ENCODE measurements around the gene WNK2. TPM values are rescaled to one million over a fixed set of nuclear protein-coding genes. Genes with fewer than 3 reads are reported as not detected.

WNK2 gene
- polyA plus RNA-seq, 2 of the 4 experiments (the other 2 are of a cell fraction), result 2.1 to 6.7 TPM

DNA sequence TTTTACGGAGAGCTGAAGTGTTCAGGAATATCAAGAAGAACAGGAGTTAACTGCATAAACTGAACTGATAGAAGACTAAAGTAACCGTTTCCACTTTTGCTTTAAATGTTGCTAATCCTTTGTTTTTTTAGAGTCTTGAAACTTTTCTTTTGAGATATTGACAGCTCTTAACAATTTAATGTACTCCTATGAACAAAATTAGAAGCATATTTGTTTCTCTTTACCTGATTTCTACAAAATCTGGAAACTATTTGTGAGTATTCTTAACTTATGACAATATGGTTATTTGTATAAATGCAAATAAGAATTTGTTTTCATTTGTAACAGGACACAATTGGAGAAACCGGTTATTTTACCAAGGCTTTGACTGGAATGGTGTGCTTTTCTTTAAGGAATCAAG, 178.1 kb downstream of the WNK2 start (continued):
- TF ChIP-seq ZNF302 (CRISPR knock-in tag; IDR thresholded peaks at IDR 0.05) (no peak), RNF2 (IDR thresholded peaks at IDR 0.05; ENCODE audit: borderline replicate concordance, low read depth) (no peak), ZC3H11A (IDR thresholded peaks at IDR 0.05) (no peak), RARB (CRISPR knock-in tag; IDR thresholded peaks at IDR 0.05) (no peak)
- TF ChIP-seq, protein P1, sequence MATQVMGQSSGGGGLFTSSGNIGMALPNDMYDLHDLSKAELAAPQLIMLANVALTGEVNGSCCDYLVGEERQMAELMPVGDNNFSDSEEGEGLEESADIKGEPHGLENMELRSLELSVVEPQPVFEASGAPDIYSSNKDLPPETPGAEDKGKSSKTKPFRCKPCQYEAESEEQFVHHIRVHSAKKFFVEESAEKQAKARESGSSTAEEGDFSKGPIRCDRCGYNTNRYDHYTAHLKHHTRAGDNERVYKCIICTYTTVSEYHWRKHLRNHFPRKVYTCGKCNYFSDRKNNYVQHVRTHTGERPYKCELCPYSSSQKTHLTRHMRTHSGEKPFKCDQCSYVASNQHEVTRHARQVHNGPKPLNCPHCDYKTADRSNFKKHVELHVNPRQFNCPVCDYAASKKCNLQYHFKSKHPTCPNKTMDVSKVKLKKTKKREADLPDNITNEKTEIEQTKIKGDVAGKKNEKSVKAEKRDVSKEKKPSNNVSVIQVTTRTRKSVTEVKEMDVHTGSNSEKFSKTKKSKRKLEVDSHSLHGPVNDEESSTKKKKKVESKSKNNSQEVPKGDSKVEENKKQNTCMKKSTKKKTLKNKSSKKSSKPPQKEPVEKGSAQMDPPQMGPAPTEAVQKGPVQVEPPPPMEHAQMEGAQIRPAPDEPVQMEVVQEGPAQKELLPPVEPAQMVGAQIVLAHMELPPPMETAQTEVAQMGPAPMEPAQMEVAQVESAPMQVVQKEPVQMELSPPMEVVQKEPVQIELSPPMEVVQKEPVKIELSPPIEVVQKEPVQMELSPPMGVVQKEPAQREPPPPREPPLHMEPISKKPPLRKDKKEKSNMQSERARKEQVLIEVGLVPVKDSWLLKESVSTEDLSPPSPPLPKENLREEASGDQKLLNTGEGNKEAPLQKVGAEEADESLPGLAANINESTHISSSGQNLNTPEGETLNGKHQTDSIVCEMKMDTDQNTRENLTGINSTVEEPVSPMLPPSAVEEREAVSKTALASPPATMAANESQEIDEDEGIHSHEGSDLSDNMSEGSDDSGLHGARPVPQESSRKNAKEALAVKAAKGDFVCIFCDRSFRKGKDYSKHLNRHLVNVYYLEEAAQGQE (IDR thresholded peaks at IDR 0.05), result no peak
- TF ChIP-seq, protein P2, sequence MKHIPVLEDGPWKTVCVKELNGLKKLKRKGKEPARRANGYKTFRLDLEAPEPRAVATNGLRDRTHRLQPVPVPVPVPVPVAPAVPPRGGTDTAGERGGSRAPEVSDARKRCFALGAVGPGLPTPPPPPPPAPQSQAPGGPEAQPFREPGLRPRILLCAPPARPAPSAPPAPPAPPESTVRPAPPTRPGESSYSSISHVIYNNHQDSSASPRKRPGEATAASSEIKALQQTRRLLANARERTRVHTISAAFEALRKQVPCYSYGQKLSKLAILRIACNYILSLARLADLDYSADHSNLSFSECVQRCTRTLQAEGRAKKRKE (CRISPR knock-in tag; IDR thresholded peaks at IDR 0.05; ENCODE audit: low read depth), result no peak

DNA sequence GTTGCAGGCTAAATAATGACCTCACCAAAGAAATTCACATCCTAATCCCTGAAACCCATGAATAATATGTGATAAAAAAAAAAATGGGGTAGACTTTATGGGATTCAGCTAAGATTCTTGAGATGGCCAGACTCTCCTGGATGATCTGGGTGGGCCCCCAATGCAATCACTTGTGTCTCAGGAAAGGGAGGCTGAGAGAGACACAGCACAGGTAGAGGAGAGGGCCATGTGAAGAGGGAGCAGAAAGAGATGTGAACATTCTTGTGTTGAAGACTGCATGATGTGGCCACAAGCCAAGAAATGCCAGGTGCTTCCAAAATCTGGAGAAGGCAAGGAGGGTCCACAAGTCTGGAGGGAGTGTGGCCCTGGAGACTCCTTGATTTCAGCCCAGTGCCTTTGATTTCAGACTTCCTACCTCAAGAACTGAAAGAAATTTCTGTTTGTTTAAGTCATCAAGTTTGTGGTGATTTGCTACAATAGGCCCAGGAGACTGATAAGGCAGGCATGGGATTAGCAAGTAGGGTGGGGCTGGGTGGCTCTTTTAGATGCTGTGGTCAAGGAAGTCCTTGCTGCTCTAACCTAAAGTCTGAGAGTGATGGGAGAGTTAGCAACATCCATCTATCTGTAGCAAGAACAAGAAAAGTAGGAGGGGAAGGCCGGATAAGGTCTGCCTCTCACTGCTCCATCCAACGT, 180.9 kb downstream of the WNK2 start:
- Histone ChIP-seq H3K4me1 (no peaks in the 10 kb centered on the region), H3K9me3 (no peaks in the 10 kb centered on the region), H3K4me3 (no peak overlapping the region), H3K27ac (no peak overlapping the region), H3K4me2 (no peak overlapping the region)
- no peak for DNase-seq (ENCODE audit: low read depth in 1 of 2, low spot score in 1 of 2)
- TF ChIP-seq CHD2 (IDR thresholded peaks at IDR 0.05; ENCODE audit: low read length, partially characterized antibody), result no peak
- TF ChIP-seq KDM1A (IDR thresholded peaks at IDR 0.05; ENCODE audit: low read depth), result no peak
- no peak for TF ChIP-seq CBX8 (IDR thresholded peaks at IDR 0.05)
- TF ChIP-seq, protein P3, sequence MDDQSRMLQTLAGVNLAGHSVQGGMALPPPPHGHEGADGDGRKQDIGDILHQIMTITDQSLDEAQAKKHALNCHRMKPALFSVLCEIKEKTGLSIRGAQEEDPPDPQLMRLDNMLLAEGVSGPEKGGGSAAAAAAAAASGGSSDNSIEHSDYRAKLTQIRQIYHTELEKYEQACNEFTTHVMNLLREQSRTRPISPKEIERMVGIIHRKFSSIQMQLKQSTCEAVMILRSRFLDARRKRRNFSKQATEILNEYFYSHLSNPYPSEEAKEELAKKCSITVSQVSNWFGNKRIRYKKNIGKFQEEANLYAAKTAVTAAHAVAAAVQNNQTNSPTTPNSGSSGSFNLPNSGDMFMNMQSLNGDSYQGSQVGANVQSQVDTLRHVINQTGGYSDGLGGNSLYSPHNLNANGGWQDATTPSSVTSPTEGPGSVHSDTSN (IDR thresholded peaks at IDR 0.05), result no peak
- TF ChIP-seq MYC (IDR thresholded peaks at IDR 0.05; ENCODE audit: borderline replicate concordance, low read length), result no peak
- no peak for ATAC-seq
- FAIRE-seq, result no peak
- 77% methylated on average over 2 of the region's 2 CpGs for WGBS (ENCODE audit: missing lambda C conversion rate)
- POLR2A ChIA-PET, result no interaction called here
- CTCF ChIA-PET, result no interaction called here

DNA sequence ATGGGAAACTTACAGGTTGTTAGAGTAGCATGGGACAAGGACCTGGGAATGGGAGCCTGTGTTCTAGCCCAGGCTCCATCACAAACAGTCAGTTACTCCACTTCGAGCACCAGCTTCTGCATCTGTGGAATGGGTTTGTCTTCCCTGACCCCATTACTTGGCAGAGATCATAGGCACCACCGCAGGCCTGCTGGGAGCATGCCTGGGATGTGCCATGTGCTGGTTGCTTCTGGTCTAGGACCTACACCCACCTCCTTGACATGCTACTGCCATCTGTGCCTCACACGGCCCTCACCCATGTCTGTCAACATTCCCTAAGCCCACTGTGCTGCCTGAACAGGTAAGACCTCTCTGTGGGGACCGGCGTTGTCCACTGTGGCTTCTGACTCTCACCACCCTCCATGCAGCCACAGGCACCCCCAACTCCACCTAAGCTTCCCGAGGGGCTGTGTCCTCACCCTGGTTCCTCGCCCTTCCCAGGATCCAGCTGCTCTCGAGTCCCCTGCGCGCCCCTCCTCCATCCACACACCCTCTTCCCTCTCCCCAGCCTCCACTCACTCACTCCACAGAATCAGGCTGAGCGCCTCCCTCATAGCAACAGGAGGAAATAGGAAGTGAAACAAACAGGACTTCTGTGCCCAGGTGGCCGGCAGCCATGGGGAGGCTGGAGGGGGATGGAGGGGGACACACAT, 181.6 kb downstream of the WNK2 start:
- ChIA-PET POLR2A (no interaction called here), CTCF (no interaction called here)
- DNase-seq (ENCODE audit: low read depth in 1 of 2, low spot score in 1 of 2), result no peak
- 68% methylated on average over 12 of the region's 12 CpGs for WGBS (ENCODE audit: missing lambda C conversion rate)
- Histone ChIP-seq H3K27ac (no peak overlapping the region), H3K4me2 (no peak overlapping the region), H3K4me1 (no peaks in the 10 kb centered on the region), H3K4me3 (no peak overlapping the region), H3K9me3 (no peaks in the 10 kb centered on the region)
- ATAC-seq, result no peak
- no peak for FAIRE-seq
- TF ChIP-seq, protein P4, sequence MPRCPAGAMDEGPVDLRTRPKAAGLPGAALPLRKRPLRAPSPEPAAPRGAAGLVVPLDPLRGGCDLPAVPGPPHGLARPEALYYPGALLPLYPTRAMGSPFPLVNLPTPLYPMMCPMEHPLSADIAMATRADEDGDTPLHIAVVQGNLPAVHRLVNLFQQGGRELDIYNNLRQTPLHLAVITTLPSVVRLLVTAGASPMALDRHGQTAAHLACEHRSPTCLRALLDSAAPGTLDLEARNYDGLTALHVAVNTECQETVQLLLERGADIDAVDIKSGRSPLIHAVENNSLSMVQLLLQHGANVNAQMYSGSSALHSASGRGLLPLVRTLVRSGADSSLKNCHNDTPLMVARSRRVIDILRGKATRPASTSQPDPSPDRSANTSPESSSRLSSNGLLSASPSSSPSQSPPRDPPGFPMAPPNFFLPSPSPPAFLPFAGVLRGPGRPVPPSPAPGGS (IDR thresholded peaks at IDR 0.05), result no peak
- TF ChIP-seq CHD2 (IDR thresholded peaks at IDR 0.05; ENCODE audit: low read length, partially characterized antibody) (no peak), RNF2 (IDR thresholded peaks at IDR 0.05; ENCODE audit: borderline replicate concordance, low read depth) (no peak)
